IMR-90 (cell line): ENCODE results near the gene TOMM6. TPM values are rescaled to one million over a fixed set of nuclear protein-coding genes. Genes with fewer than 3 reads are reported as not detected.
A peak's percentile ranks its signal among the peaks of the same experiment; 100 is the strongest.

Experiments
- ATAC-seq: fragments of 200-7000 bp; cut with Tn5 transposase; 2 replicates; pipeline ENCODE4 v1.9.1; 2020; ENCODE audit warnings: low read depth, mild to moderate bottlenecking, moderate library complexity
- BruUV-seq: library from RNA; stranded (reverse); fragments of 400-500 nt; replicated peaks from 2 replicates; lab custom pipeline; 2021; lab: Mats Ljungman, UMichigan
- CTCF ChIA-PET: fragments of 300-600 bp; formaldehyde crosslinking; extraction: SDS; loops from one replicate; lab custom pipeline; 2021; ENCODE audit warnings: antibody characterized with exemption; lab: Yijun Ruan, JAX
- POLR2A ChIA-PET: fragments of 300-600 bp; sonication (Branson Sonifier 250); formaldehyde crosslinking; loops from one replicate; lab custom pipeline; 2022; ENCODE audit warnings: antibody characterized with exemption; ENCODE audit not compliant: unreplicated experiment; lab: Charles Lee
- DNase-seq: peaks from one replicate; pipeline ENCODE4 v3.0.0; 2013
- H2AFZ ChIP-seq: replicated peaks from 2 replicates; pipeline ENCODE3; 2013; ENCODE audit warnings: low read length, mild to moderate bottlenecking; ENCODE audit not compliant: poor library complexity
- H2AK5ac ChIP-seq: 2 replicates; pipeline ENCODE4 v1.6.1; 2013; ENCODE audit warnings: low read depth, low read length, inconsistent platforms
- H2AK9ac ChIP-seq: replicated peaks from 2 replicates; pipeline ENCODE3; 2013; ENCODE audit warnings: mild to moderate bottlenecking, low read depth, low read length, moderate library complexity; ENCODE audit not compliant: poor library complexity
- H2BK120ac ChIP-seq: 2 replicates; pipeline ENCODE4 v1.6.1; 2013; ENCODE audit warnings: low read depth, low read length, inconsistent platforms
- H2BK15ac ChIP-seq: 3 replicates; pipeline ENCODE4 v1.6.1; 2013; ENCODE audit warnings: low read depth, low read length, inconsistent platforms
- H2BK20ac ChIP-seq: 2 replicates; pipeline ENCODE4 v1.6.1; 2013; ENCODE audit warnings: low read depth, mild to moderate bottlenecking, inconsistent platforms, low read length, moderate library complexity
- H2BK5ac ChIP-seq: 2 replicates; pipeline ENCODE4 v1.6.1; 2013; ENCODE audit warnings: mild to moderate bottlenecking, low read depth, low read length, inconsistent platforms; ENCODE audit not compliant: poor library complexity, severe bottlenecking
- H3K14ac ChIP-seq: replicated peaks from 2 replicates; pipeline ENCODE4 v1.6.1; 2013; ENCODE audit warnings: low read depth, low read length, inconsistent platforms
- H3K18ac ChIP-seq: 2 replicates; pipeline ENCODE4 v1.6.1; 2013; ENCODE audit warnings: low read depth, low read length, control low read depth
- H3K23ac ChIP-seq: 2 replicates; pipeline ENCODE4 v1.6.1; 2013; ENCODE audit warnings: low read depth, low read length, inconsistent platforms
- H3K27ac ChIP-seq: 2 replicates; pipeline ENCODE4 v1.5.1; 2013; ENCODE audit warnings: mild to moderate bottlenecking, control low read depth, low read length; ENCODE audit not compliant: insufficient read depth
- H3K27me3 ChIP-seq: 2 replicates; pipeline ENCODE4 v1.6.1; 2013; ENCODE audit warnings: low read length; ENCODE audit not compliant: control insufficient read depth, insufficient read depth
- H3K36me3 ChIP-seq: 2 replicates; pipeline ENCODE4 v1.6.1; 2013; ENCODE audit warnings: low read length, mixed read lengths; ENCODE audit not compliant: control insufficient read depth, insufficient read depth
- H3K4ac ChIP-seq: 2 replicates; pipeline ENCODE4 v1.6.1; 2013; ENCODE audit warnings: low read depth, low read length, inconsistent platforms
- H3K4me1 ChIP-seq: 2 replicates; pipeline ENCODE4 v1.6.1; 2013; ENCODE audit warnings: low read length, mixed read lengths; ENCODE audit not compliant: control insufficient read depth, insufficient read depth
- H3K4me2 ChIP-seq: 2 replicates; pipeline ENCODE4 v1.6.1; 2013; ENCODE audit warnings: low read depth, mild to moderate bottlenecking, control low read depth, low read length, moderate library complexity
- H3K4me3 ChIP-seq: 2 replicates; pipeline ENCODE4 v1.5.1; 2013; ENCODE audit warnings: low read depth, mild to moderate bottlenecking, control low read depth, low read length, moderate library complexity; ENCODE audit not compliant: insufficient read depth
- H3K56ac ChIP-seq: 2 replicates; pipeline ENCODE4 v1.6.1; 2013; ENCODE audit warnings: low read length, inconsistent platforms; ENCODE audit not compliant: insufficient read depth; ENCODE audit errors: extremely low read depth
- H3K79me1 ChIP-seq, 2 experiments: 2 replicates each; pipeline ENCODE4 v1.6.1; 2013; ENCODE audit warnings: low read length in 2 of 2, inconsistent platforms in 1 of 2, low read depth in 1 of 2
- H3K9ac ChIP-seq: 2 replicates; pipeline ENCODE4 v1.6.1; 2013; ENCODE audit warnings: low read depth, low read length, control low read depth
- H3K9me1 ChIP-seq: 2 replicates; pipeline ENCODE4 v1.6.1; 2013; ENCODE audit warnings: low read length, inconsistent platforms; ENCODE audit not compliant: insufficient read depth
- H3K9me3 ChIP-seq: 2 replicates; pipeline ENCODE4 v1.6.1; 2013; ENCODE audit warnings: low read length; ENCODE audit not compliant: control insufficient read depth, insufficient read depth
- H4K20me1 ChIP-seq: 2 replicates; pipeline ENCODE4 v1.6.1; 2013; ENCODE audit warnings: low read length, inconsistent platforms; ENCODE audit not compliant: insufficient read depth
- H4K5ac ChIP-seq: 2 replicates; pipeline ENCODE4 v1.6.1; 2013; ENCODE audit warnings: mild to moderate bottlenecking, low read depth, low read length, control low read depth
- H4K8ac ChIP-seq, 2 experiments: 2 replicates each; pipeline ENCODE4 v1.6.1; 2013; ENCODE audit warnings: low read depth in 2 of 2, low read length in 2 of 2, control low read depth in 1 of 2, inconsistent platforms in 1 of 2
- H4K91ac ChIP-seq: 2 replicates; pipeline ENCODE4 v1.6.1; 2013; ENCODE audit warnings: low read depth, low read length, inconsistent platforms; ENCODE audit not compliant: insufficient read depth
- CHD1 ChIP-seq: IDR thresholded peaks from 2 replicates; pipeline ENCODE4 v1.6.1; 2012; ENCODE audit warnings: low read depth, low read length, improper control_type of control experiment
- FOS ChIP-seq: fragments of 150-350 bp; IDR thresholded peaks from 2 replicates; pipeline ENCODE4 v1.6.1; 2016; ENCODE audit warnings: low read depth, low read length
- MXI1 ChIP-seq: IDR thresholded peaks from 2 replicates; pipeline ENCODE4 v1.6.1; 2012; ENCODE audit warnings: low read depth, mild to moderate bottlenecking, low read length, moderate library complexity, borderline replicate concordance
- NFE2L2 ChIP-seq: fragments of 150-350 bp; IDR thresholded peaks from 2 replicates; pipeline ENCODE4 v1.6.1; 2016; ENCODE audit warnings: low read depth, mild to moderate bottlenecking, low read length
- POLR2A ChIP-seq: IDR thresholded peaks from 2 replicates; pipeline ENCODE4 v1.6.1; 2012; ENCODE audit warnings: mild to moderate bottlenecking, low read depth, low read length
- RAD21 ChIP-seq: IDR thresholded peaks from 2 replicates; pipeline ENCODE4 v1.6.1; 2012; ENCODE audit warnings: low read length, improper control_type of control experiment
- WGBS, 2 experiments: methylation state at CpG; one replicate each; pipeline versions ENCODE4 v1.1.5 to v1.1.7; 2013; ENCODE audit warnings: missing lambda C conversion rate in 2 of 2; ENCODE audit not compliant: insufficient read length in 1 of 2; ENCODE audit errors: extremely low coverage in 2 of 2; 5-methylcytosine and 5-hydroxymethylcytosine counted together
- dilution Hi-C: fragments of 300-500 bp; cut with HindIII; formaldehyde crosslinking; loops from one replicate; pipeline ENCODE4 v1.14.3; 2018; ENCODE audit warnings: low sequenced_read_pairs; ENCODE audit not compliant: unreplicated experiment
- in situ Hi-C: fragments of 300-500 bp; cut with MboI; formaldehyde crosslinking; loops from 3 replicates; pipeline ENCODE4 v1.14.3; 2019; ENCODE audit warnings: low sequenced_read_pairs, inconsistent platforms, mixed read lengths
- intact Hi-C: fragments of 100-400 bp; cut with micrococcal nuclease; formaldehyde crosslinking; loops from 2 replicates; pipeline ENCODE4 v1.10.0; 2022
- polyA plus RNA-seq, 3 experiments: library from polyadenylated mRNA; depleted of rRNA; stranded (reverse); fragments of >200 nt; gene quantifications; 2 replicates each; pipeline ENCODE4 v1.2.3, GENCODE V29; 2012; ENCODE audit warnings: low replicate concordance in 1 of 3
- total RNA-seq: library from RNA; depleted of rRNA; stranded (reverse); fragments of >200 nt; gene quantifications from 2 replicates; pipeline ENCODE4 v1.2.3, GENCODE V29; 2012

The TOMM6 gene
- total and polyA plus RNA-seq, 2 of the 4 experiments (the other 2 are of a cell fraction) = 128 to 227 TPM

GRCh38 chr6:41785254-41785653 lies 2.2 kb upstream of the TOMM6 start:
- H4K5ac ChIP-seq = no peak overlapping the region
- in situ Hi-C loops (loop anchor here (10.0 kb wide), 1 partner anchor 150 kb away; no protein-coding TSS in a partner anchor), dilution Hi-C loops (no loop called here), intact Hi-C loops (loop anchor here (10.0 kb wide), 2 partner anchors 380 to 430 kb away; partner anchors contain the start of gene MRPS10)
- H2BK15ac ChIP-seq = no peak overlapping the region
- H3K4me2 ChIP-seq = no peak overlapping the region
- H2AFZ ChIP-seq = no peak overlapping the region
- peaks cover 11% of the 10 kb centered on the region for H3K4me1 ChIP-seq
- H3K9me1 ChIP-seq = peaks cover 3% of the 10 kb centered on the region; the same call in 1 of the 2 replicates
- peaks cover 20 to 40% of the 10 kb centered on the region in 2 experiments for H3K79me1 ChIP-seq
- TF ChIP-seq NFE2L2 (no peak), RAD21 (no peak), FOS (no peak), CHD1 (no peak), POLR2A (no peak), MXI1 (no peak)
- no peak overlapping the region for H3K14ac ChIP-seq
- H3K36me3 ChIP-seq = peaks cover 10% of the 10 kb centered on the region
- no peak overlapping the region for H4K91ac ChIP-seq
- H3K23ac ChIP-seq = peak overlapping the region; percentile 98; the same call in 1 of the 2 replicates
- BruUV-seq = no TSS peak
- ChIA-PET POLR2A (no interaction called here), CTCF (interaction anchor here (0.6 to 2.9 kb wide), 4 partner anchors 80 to 687 kb away, joined by 3 to 9 read pairs (median 4); no protein-coding TSS in a partner anchor)
- H3K27ac ChIP-seq = no peak overlapping the region
- no peaks in the 10 kb centered on the region for H3K27me3 ChIP-seq
- no peak overlapping the region for H4K8ac ChIP-seq
- no peak overlapping the region for H2BK120ac ChIP-seq
- WGBS, 2 experiments = no CpG with 5 or more reads among the region's 11 CpGs
- no peak overlapping the region for H3K56ac ChIP-seq
- no peak overlapping the region for H3K4ac ChIP-seq
- H2BK5ac ChIP-seq = no peak overlapping the region
- no peaks in the 10 kb centered on the region for H4K20me1 ChIP-seq
- H2AK9ac ChIP-seq = peak overlapping the region; percentile 93
- H3K9ac ChIP-seq = peak overlapping the region; percentile 53; the same call in 1 of the 2 replicates
- no peak overlapping the region for H3K4me3 ChIP-seq
- no peaks in the 10 kb centered on the region for H3K9me3 ChIP-seq
- ATAC-seq = no peak
- H3K18ac ChIP-seq = no peak overlapping the region
- no peak overlapping the region for H2BK20ac ChIP-seq
- H2AK5ac ChIP-seq = no peak overlapping the region; the same call in 1 of the 2 replicates
- DNase-seq = no peak
